HG03097 (cell line): Measurements from ENCODE around the gene NDC1.
A peak's percentile ranks its signal among the peaks of the same experiment; 100 is the strongest.
"Not testable (repeated sequence)": the region's sequence is repeated elsewhere in the genome, so short reads cannot be mapped to it uniquely, and the experiment has no call there.

ENCODE experiments used
- ATAC-seq: cut with Tn5 transposase; IDR thresholded peaks from one replicate; pipeline ENCODE4 v1.9.1; 2021; ENCODE audit not compliant: unreplicated experiment, low FRiP score

NDC1 gene

DNA sequence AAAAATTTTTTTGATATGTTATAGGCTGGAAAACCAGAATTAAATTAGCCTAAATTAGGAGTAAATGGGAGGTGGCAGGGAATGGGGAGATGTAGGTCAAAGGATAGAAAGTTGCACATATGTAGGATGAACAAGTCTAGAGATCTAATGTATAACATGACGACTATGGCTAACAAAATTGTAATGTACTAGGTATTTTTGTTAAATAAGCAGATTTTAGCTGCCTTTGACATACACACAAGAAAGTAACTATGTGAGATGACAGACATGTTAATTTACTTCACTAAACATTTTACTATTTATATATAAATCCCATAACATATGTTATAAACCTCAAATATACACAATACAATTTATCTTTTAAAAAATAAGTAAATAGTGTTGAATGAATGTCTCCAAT lies 68.9 kb downstream of the NDC1 start:
- ATAC-seq = no peak

- ATAC-seq = no peak
These were observed 71.2 kb downstream of the NDC1 start for GRCh38 chr1:53766831-53767405.

DNA sequence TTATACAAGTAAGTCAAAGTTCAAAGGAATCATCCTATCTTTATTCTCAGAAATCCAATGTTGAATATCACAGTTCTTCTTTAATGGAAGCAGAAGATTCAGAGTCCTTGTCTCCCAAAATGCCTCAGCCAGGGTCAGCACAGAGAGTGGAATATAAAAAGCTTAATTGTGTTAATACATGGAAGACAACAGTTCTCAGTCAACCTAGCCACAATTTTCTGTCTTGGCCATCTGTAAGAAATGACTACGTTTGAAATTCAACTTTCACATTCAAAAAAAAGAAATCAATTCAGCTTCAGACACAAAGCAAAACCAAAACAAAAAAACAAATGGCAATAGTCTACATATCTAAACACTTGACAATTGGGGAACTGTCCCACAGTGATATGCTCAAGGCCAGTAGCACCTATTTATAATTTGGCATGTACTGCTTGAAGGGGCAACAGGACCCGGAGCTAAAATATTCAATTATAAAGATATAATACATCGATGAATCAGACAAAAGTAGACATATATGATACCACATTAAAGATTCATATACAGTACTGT lies 71.8 kb downstream of the NDC1 start:
- no peak for ATAC-seq

- no peak for ATAC-seq
These were observed 72.4 kb downstream of the NDC1 start for GRCh38 chr1:53765657-53766056.

- no peak for ATAC-seq
These were observed 74.2 kb downstream of the NDC1 start for GRCh38 chr1:53763911-53764310.

GRCh38 chr1:53763461-53763860 lies 74.6 kb downstream of the NDC1 start:
- ATAC-seq = no peak

GRCh38 chr1:53760497-53760896 lies 77.6 kb downstream of the NDC1 start:
- ATAC-seq = not testable (repeated sequence)

GRCh38 chr1:53755874-53756273 lies 82.2 kb downstream of the NDC1 start:
- ATAC-seq = no peak

DNA sequence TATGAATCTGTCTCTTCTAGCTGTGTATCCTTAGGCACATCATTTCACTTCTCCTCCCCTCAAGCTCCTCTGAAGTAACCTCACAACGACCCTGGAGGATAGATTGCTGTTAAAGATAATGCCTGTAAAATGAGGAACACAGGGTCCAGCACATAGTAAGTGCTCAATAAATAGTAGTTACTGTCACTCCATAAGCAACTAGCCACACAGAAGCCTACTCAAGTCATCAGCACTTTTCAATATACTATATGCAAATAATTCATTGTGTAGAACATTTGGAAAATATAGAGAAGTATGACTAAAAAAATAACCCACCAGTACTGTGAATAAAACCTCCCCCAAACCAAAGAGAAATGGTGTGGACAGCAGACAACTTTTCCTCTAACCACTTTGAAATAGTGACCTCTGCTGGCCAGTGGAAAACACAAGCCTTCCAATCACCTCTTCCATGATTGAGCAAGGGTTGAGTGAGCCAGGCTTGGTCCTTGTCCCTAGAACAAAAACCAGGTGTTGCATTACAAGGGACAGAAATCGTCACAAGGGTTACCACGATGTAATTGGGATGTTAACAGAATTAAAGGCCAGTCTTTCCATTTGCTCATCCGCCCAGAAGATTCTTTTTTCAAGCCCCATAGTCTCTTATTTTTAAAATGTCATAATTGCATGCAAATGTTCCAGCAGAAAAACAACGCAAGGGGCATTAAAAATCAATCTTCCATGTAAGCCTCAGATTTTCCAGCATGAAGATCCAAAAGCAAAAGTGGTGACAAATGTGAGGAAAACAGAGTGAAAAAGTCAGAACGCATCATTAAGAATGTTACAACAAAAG lies 83.4 kb downstream of the NDC1 start:
- no peak for ATAC-seq

DNA sequence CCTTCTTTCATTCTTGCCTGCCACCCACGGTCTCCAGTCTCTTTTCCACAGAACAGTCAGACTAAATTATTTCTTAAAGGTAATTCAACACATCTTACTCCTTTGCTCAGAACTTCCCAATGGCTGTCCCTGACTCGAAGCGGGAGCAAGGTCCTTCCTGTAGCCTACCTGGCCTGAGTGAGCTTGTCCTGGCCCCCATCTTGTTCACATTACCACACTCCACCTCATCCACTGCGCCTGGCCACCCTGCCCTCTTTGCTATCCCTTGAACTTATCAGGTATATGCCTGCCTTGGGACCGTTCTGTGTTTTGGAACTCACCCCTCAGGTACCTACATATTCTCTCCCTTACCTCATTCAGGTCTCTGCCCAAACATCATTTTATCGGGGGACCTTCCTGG lies 85.8 kb downstream of the NDC1 start:
- no peak for ATAC-seq

GRCh38 chr1:53747841-53748240 lies 90.3 kb downstream of the NDC1 start:
- ATAC-seq = no peak

- ATAC-seq = no peak
These were observed 97.4 kb downstream of the NDC1 start for GRCh38 chr1:53740621-53741105.

DNA sequence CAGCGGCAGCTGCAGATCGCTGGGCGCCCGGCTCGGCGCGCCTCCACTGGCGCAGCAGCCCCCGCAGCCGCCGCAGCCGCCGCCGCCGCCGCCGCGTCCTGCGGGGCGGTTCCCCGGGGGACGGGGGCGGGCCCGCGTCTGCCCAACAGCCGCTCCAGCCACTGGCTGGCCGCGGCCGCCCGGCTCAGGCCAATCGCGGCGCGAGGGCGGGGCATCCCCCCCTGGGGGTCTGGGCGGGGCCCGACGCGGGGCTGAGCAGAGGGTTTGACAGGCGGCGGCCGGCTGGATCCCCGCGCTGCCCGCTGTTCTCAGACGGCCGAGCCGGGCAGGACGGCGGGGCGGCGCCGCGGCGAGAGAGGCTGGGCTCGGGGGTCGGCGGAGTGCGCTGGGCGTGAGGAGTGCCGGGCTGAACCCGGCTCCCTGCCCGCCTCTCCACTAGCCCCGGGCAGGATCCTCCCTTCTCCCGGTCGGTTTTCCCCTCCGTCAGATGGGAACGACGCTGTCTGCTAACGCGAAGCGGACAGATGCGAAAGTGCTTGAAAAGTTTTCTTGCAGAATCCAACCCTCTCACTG lies 98.9 kb downstream of the NDC1 start, which contains the start of gene GLIS1:
Gene GLIS1 (minus strand): TSS at position 56 of the 573 bp plus-strand sequence. CDS start 1,100 bp downstream, outside the sequence.
- peak; percentile 91 for ATAC-seq

DNA sequence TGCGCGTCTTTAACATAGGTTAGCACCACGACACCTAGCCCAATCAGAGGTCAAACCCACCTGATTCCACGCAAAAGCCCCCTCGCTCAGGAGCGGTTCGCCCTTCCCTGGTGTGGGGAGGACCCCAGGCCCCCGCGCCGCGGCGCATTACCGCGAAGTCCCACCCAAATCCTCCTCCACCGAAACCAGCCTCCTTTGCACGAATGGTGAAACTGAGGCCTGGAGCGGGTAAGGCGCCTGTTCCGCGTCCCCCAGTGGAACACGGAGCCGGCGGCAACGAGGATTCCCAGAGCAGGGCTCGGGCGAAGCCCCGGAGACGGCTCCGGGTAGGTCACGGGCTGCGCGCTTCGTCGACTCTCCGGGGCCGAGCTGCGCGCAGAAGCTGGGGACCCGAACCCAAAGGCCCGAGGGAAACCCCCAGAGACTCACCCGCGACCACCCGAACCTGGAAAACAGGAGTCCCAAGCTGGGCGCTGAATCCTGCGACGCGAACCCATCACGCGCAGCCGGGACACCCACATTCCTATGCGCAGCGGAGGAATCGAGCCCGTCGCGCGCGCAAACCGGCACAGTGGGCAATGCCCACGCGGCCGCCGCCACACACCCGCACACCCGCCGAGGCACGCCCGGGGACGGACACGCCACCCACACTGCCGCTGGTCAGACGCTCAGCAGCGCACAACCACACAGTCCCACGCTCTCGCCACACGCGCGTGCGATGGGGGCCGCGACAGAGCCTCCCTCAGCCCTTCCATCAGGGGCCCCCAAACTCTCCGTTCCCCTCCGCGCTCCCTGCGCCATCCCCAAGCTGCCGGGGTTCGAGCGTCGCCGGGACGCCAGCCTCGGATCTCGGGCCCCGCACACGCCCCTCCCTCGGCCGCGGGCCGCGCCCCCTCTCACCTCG lies 99.6 kb downstream of the NDC1 start:
- ATAC-seq = no peak

DNA sequence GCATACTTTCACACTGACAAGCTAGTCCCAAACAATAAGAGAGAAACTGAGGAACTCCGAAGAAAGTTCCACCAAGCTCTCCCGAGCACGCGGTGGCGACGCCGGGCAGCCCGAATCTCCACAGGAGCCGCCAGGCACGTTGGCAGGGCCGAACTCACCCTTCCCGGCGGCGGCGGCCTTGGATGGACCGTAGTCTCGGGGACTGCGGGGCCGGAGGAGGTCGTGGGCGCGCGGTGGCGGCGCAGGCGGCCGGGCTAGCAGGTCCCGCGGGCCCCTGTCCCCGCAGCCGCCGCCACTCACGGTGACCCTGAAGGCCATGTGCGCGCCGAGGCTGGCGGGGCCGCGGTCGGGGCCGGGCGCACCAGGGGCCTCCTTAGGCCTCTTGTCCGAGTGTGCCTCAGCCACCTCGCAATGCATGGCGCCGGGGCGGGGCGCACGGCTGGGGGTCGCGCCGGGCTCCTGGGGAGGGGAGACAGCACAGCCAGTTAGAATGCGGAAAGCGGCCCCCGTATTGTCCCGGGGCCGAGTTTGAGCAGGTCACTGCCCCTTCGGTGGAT lies 100.4 kb downstream of the NDC1 start:
- ATAC-seq = no peak

DNA sequence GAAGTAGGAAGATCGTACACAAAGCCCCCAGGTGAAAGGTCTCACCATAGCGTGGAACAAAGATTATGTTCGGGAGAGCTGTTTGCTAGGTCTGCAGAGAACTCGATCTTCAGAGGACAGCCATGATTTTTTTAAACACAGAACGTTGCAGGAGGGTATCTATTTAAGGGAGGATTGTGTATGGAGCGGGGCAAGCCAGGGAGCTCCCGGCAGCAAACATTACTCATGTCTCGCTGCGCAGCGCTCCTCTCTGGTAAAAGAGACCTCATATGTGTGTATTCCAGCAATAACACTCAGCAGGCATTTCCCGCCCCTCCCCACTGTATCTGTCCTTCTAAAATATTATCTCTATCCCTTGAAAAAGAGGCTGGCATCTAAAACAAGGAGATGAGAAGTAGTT lies 101.8 kb downstream of the NDC1 start:
- ATAC-seq = no peak

DNA sequence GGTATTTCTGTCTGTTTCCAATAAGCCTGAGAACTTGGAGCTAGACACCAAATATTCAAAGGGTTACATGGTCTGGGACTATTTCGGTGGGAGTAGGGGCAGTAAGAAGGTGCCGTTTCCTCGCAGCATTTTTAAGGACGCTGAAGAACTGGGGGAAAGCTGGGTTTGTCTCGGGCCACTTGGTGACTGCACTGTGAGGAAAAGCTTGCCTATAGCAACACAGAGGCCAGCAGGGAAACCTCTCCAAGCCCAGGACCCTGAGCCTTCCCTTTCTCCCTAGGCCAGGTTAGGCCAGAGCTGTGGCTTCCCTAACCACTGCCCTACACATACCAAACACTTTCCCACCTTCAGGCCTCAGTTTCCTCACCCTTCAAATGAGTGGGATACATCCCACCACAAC lies 102.4 kb downstream of the NDC1 start:
- ATAC-seq = no peak

GRCh38 chr1:53735261-53735660 lies 102.8 kb downstream of the NDC1 start:
- no peak for ATAC-seq

GRCh38 chr1:53734650-53735211 lies 103.4 kb downstream of the NDC1 start:
- ATAC-seq = no peak
